Measurements from ENCODE around the gene ANGPTL2. TPM values are rescaled to one million over a fixed set of nuclear protein-coding genes. Genes with fewer than 3 reads are reported as not detected.
A peak's percentile ranks its signal among the peaks of the same experiment; 100 is the strongest.

ANGPTL2 gene
- total and polyA plus RNA-seq, 2 of the 4 experiments (the other 2 are of a cell fraction): 9.5 to 25.1 TPM

GRCh38 chr9:127088724-127089615 is 33.5 kb downstream of the ANGPTL2 start:
- Histone ChIP-seq H3K4me2 (ENCODE audit: low read depth, low read length) (no peak overlapping the region), H3K56ac (ENCODE audit: extremely low read depth, insufficient read depth, low read length) (no peak overlapping the region), H3K4ac (ENCODE audit: low read depth, low read length) (no peak overlapping the region), H3K23ac (ENCODE audit: low read depth, low read length) (no peak overlapping the region), H4K5ac (ENCODE audit: low read depth, low read length) (no peak overlapping the region), H2BK15ac (ENCODE audit: low read depth, low read length) (no peak overlapping the region), H3K18ac (ENCODE audit: low read depth, low read length) (no peak overlapping the region), H2AFZ (replicated peaks; ENCODE audit: low read length, poor library complexity) (no peak overlapping the region), H4K91ac (ENCODE audit: insufficient read depth, low read depth, low read length) (no peak overlapping the region), H3K9me3 (ENCODE audit: control insufficient read depth, insufficient read depth, low read length) (no peaks in the 10 kb centered on the region), H2BK120ac (ENCODE audit: low read depth, low read length) (no peak overlapping the region), H3K9me1 (ENCODE audit: insufficient read depth, low read length) (no peaks in the 10 kb centered on the region), H3K27me3 (ENCODE audit: control insufficient read depth, insufficient read depth, low read length) (no peaks in the 10 kb centered on the region), H2BK5ac (ENCODE audit: low read depth, low read length, poor library complexity, severe bottlenecking) (no peak overlapping the region), H3K36me3 (ENCODE audit: control insufficient read depth, insufficient read depth, low read length) (peaks cover 58% of the 10 kb centered on the region), H3K27ac (ENCODE audit: insufficient read depth, low read length) (no peak overlapping the region), H3K79me1 (ENCODE audit: low read depth in 1 of 2, low read length in 2 of 2) (no peaks in the 10 kb centered on the region), H2AK9ac (replicated peaks; ENCODE audit: low read depth, low read length, poor library complexity) (peak overlapping the region; percentile 75), H2BK20ac (ENCODE audit: low read depth, low read length) (no peak overlapping the region), H3K4me3 (ENCODE audit: insufficient read depth, low read depth, low read length) (no peak overlapping the region), H3K14ac (replicated peaks; ENCODE audit: low read depth, low read length) (no peak overlapping the region), H3K9ac (ENCODE audit: low read depth, low read length) (no peak overlapping the region), H3K4me1 (ENCODE audit: control insufficient read depth, insufficient read depth, low read length) (no peaks in the 10 kb centered on the region), H4K8ac (ENCODE audit: low read depth in 2 of 2, low read length in 2 of 2) (no peak overlapping the region), H4K20me1 (ENCODE audit: insufficient read depth, low read length) (no peaks in the 10 kb centered on the region), H2AK5ac (ENCODE audit: low read depth, low read length) (no peak overlapping the region)
- intact Hi-C loops (cut with micrococcal nuclease) (no loop called here), in situ Hi-C loops (cut with MboI; ENCODE audit: low sequenced_read_pairs) (no loop called here), dilution Hi-C loops (cut with HindIII; ENCODE audit: low sequenced_read_pairs, unreplicated experiment) (no loop called here)
- TF ChIP-seq USF2 (IDR thresholded peaks at IDR 0.05; ENCODE audit: low read depth, low read length) (no peak), CTCF (conservative IDR thresholded peaks at IDR 0.05; ENCODE audit: low read depth, low read length) (no peak), POLR2A (IDR thresholded peaks at IDR 0.05; ENCODE audit: low read depth, low read length) (no peak), RFX5 (IDR thresholded peaks at IDR 0.05; ENCODE audit: low read depth, low read length) (no peak), MAFK (IDR thresholded peaks at IDR 0.05; ENCODE audit: low read depth, low read length) (no peak), NFE2L2 (IDR thresholded peaks at IDR 0.05; ENCODE audit: low read depth, low read length) (no peak), CEBPB (IDR thresholded peaks at IDR 0.05; ENCODE audit: low read depth, low read length) (no peak), RAD21 (IDR thresholded peaks at IDR 0.05; ENCODE audit: low read length) (no peak), MAZ (IDR thresholded peaks at IDR 0.05; ENCODE audit: borderline replicate concordance, low read depth, low read length) (no peak)
- ATAC-seq (ENCODE audit: low read depth): no peak
- ChIA-PET CTCF (interaction anchor here (0.9 kb wide), 1 partner anchor 14 kb away, joined by 3 read pairs; no protein-coding TSS in a partner anchor), POLR2A (ENCODE audit: unreplicated experiment) (interaction anchor here (0.5 to 0.6 kb wide), 2 partner anchors 105 to 110 kb away, joined by 3 read pairs; no protein-coding TSS in a partner anchor)
- BruUV-seq (replicated peaks): no TSS peak
- WGBS, 2 experiments (ENCODE audit: extremely low coverage in 2 of 2, insufficient read length in 1 of 2): 90% methylated on average over 4 of the region's 27 CpGs; no CpG with 5 or more reads in 1 of the 2 experiments
- DNase-seq: no peak
